GM19099 (cell line): ENCODE data around the gene ENTPD8.

Experiments used
- POLR2A ChIP-seq: IDR thresholded peaks from 3 replicates; pipeline ENCODE4 v1.6.1; 2011; ENCODE audit warnings: low read depth; ENCODE audit not compliant: insufficient read length; ENCODE audit errors: extremely low read depth

The ENTPD8 gene

GRCh38 chr9:137479892-137480685, 38.9 kb upstream of the ENTPD8 start:
- TF ChIP-seq POLR2A, result no peak

DNA sequence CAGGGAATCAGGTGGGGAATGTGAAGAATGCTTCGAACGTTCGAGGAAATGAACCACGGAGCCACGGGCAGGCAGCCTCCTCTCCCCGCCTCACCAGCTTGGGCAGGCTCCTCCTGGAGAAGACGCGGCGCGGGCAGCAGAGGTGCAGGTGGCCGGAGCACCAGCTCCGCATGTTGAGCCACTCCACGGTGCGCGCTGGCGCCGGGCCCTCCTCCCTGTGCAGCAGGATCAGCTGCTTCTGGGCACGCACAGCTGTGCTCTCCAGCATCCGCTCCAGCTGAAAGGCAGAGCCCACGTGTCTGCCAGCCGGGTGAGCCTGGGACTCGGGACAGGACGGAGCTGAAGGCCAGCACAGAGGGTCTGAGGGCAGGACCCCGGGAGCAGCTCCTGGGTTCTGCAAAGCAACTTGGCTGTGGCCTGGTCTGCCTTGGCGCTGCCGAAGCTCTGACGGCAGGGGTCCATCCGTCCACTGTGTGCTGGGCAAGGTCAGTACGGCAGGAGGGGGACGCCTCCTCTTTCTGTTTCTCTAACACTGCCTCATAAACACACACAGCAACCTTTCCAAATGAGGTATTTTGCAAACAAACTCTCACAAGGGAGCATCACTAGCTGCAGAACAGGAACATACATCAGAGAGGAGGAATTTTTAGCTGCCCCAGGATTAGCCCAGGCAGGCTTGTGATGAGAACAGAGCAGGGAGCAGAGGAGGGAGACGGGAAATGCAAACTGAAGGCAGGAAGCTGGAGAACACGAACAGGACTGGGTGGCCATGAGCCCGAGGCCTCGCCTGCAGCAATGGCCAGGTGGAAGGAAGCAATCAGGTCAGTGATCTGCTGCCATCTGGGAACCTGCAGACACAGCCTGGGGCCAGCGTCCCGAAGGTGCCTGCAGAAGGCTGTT, 38.1 kb upstream of the ENTPD8 start:
- no peak for TF ChIP-seq POLR2A

- TF ChIP-seq POLR2A, result no peak
Measured at GRCh38 chr9:137478613-137478961, 37.4 kb upstream of the ENTPD8 start.

- no peak for TF ChIP-seq POLR2A
Measured at GRCh38 chr9:137477778-137478612, 36.8 kb upstream of the ENTPD8 start.

- no peak for TF ChIP-seq POLR2A
Measured at GRCh38 chr9:137476856-137477255, 35.7 kb upstream of the ENTPD8 start.

DNA sequence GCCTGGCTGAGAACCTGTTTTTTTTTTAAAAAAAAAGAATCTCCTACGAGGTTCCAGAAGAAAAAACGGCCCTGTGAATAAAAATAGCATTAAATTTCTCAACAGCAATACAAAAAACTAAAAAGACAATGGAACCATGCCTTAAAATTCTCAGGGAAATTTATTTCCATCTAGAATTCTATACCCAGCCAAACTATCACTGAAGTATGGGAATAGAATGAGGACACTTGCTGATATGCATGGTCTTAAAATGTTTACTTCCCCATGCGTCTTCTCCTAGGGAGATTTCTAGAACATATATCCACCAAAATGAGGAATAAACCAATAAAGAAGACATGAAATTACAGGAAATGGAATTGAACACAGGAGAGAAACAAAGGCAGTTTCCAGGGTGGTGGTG, 34.5 kb upstream of the ENTPD8 start:
- no peak for TF ChIP-seq POLR2A

DNA sequence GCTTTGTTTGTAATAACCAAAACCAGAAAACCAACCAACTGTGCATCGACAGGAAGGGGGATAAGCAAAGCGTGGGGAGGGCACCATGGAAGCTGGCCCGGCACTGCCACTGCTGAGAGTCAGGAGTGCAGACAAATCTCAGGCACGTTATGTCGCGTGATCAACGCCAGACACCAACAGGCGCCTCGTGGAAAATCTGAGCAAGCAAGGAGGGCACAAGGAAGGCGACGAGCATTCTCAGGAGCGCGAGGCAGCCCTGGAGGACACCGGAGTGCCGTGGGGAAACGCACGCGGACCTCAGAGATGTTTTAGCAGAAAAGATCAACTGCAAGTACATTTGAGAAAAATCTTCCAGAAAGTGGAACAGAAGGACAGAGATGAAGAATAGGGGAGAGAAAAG, 33.1 kb upstream of the ENTPD8 start:
- TF ChIP-seq POLR2A, result no peak

GRCh38 chr9:137470785-137471184, 29.6 kb upstream of the ENTPD8 start:
- TF ChIP-seq POLR2A, result no peak

- no peak for TF ChIP-seq POLR2A
Measured at GRCh38 chr9:137467896-137468295, 26.7 kb upstream of the ENTPD8 start.

DNA sequence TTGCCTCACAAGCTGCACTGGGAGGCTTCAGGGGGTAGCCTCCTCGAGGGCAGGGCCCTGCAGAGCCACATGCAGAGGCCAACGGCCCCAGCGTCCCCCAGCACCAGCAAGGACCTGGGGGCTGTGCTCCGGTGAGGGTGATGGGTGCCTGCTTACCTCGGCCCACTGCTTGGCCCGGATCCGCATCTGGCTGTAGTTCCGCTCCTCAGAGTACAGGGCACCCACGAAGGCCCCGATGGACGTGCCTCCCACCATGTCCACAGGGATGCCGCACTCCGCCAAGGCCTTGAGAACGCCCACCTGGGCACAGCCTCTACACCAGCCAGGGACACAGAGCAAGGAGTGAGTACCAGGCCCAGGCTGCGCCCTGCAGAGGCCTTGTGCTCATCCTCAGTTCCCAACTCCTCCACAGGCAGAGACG, 26.0 kb upstream of the ENTPD8 start:
- TF ChIP-seq POLR2A, result no peak

GRCh38 chr9:137465720-137466388, 24.7 kb upstream of the ENTPD8 start:
- TF ChIP-seq POLR2A, result no peak

GRCh38 chr9:137465000-137465719, 24.0 kb upstream of the ENTPD8 start:
- no peak for TF ChIP-seq POLR2A

DNA sequence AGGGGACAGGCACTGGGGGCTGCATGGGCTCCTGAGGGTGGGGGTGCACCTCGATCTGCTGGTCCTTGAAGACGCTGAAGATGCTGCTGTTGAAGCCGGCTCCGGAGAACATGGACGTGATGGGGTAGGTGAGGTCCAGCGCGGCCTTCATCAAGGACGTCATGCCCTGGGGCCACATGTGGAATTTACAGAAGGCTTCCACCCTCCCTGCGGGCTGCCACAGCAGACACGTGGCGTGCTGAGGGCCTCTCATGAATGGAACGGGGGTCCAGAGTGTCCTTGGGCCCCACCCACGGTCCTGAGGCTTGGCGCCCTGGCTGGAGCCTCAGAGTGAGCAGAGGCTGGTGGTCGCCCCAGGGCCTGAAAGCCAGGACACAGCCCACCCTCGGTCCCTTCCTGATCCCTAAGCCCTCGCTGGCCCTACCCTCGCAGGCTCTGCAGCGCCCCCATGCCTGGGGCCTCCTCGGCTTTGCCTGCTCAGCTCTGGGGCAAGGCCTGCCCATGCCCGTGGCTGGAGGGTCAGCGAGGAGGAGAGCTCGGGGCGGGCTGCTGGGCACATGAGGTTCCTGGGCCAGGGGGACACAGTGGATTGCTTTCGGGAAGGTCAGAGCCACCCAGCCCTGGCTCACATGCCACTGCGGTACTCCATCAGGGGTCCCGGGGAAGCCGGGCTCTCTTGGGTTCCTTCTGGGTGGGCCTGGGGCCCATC, 23.3 kb upstream of the ENTPD8 start:
- no peak for TF ChIP-seq POLR2A
